Liver (tissue), 3 donors: ENCODE results near the gene AKNA.

Experiments
- CTCF ChIP-seq: fragments of 150-350 bp; IDR thresholded peaks from 2 replicates; pipeline ENCODE4 v1.5.1; 2017; ENCODE audit warnings: improper control_type of control experiment, low read depth, low read length; ENCODE audit not compliant: missing input control
- REST ChIP-seq: IDR thresholded peaks from 2 replicates; pipeline ENCODE4 v1.6.1; 2016; ENCODE audit warnings: antibody characterized with exemption, mild to moderate bottlenecking
- YY1 ChIP-seq: IDR thresholded peaks from 2 replicates; pipeline ENCODE4 v1.6.1; 2016; ENCODE audit warnings: antibody characterized with exemption, mild to moderate bottlenecking
- TF ChIP-seq, protein P1 (sequence below): IDR thresholded peaks from 2 replicates; pipeline ENCODE4 v1.6.1; 2016; ENCODE audit warnings: antibody characterized with exemption
- donor health status: healthy.
- donor health status: healthy.

DNA sequence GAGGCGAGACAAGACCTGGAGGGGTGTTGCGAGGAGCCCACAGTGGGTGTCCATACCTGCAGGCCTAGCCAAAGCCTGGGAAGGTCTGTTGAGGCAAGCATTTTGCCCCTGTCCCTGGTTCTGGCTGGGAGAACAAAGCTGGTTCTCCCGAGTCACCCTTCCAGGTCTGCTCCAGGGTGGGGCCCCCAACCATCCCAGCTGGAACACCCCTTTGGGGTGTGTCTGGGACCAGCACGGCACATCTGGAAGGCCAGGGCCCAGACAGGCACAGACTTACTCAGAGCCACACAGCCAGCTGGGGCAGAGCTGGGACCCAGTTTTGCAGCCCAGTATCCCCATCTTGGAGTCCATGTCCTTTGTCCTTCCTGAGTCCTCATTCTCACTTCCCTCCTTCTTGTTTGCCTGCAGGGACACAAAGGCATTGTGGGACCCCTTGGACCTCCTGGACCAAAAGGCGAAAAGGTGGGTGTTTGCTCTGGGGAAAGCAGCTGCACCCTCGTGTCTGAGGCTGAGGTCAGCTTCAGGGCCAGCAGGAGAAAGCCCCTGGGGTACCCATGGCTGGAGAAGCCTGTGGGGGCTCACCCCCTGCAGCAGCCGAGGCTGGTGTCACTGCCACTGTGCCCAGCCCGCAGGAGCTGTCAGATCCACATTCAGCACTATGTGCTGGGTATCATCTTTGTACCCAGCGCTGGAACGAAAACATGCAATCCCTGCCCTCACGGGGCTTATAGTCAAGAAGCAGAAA lies 103.3 kb downstream of the AKNA start:
- TF ChIP-seq CTCF (no peak), YY1 (no peak), REST (no peak)
- TF ChIP-seq, protein P1, sequence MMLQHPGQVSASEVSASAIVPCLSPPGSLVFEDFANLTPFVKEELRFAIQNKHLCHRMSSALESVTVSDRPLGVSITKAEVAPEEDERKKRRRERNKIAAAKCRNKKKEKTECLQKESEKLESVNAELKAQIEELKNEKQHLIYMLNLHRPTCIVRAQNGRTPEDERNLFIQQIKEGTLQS: no peak
